RWPE2 (cell line): Measurements from ENCODE around the gene LYRM7.
"Not testable (repeated sequence)": the region's sequence is repeated elsewhere in the genome, so short reads cannot be mapped to it uniquely, and the experiment has no call there.

ENCODE experiments used
- ATAC-seq: fragments of 200-7000 bp; cut with Tn5 transposase; 3 replicates; pipeline ENCODE4 v1.9.1; 2021; ENCODE audit warnings: low read depth
- DNase-seq: peaks from one replicate; pipeline ENCODE4 v3.0.0-alpha.2; 2020; ENCODE audit warnings: low spot score
- H3K27ac ChIP-seq: fragments of 450-650 bp; 2 replicates; pipeline ENCODE4 v1.5.1; 2017; ENCODE audit warnings: mild to moderate bottlenecking; ENCODE audit not compliant: poor library complexity, severe bottlenecking
- H3K27me3 ChIP-seq: fragments of 250-450 bp; sonication (Bioruptor Pico); 2 replicates; pipeline ENCODE4 v1.5.1; 2021; ENCODE audit warnings: mild to moderate bottlenecking, moderate library complexity; ENCODE audit not compliant: insufficient read depth, poor library complexity, severe bottlenecking
- H3K36me3 ChIP-seq: fragments of 250-450 bp; sonication (Bioruptor Pico); 2 replicates; pipeline ENCODE4 v1.5.1; 2020; ENCODE audit warnings: low read depth, mild to moderate bottlenecking, moderate library complexity
- H3K4me1 ChIP-seq: fragments of 250-450 bp; sonication (Bioruptor Pico); 2 replicates; pipeline ENCODE4 v1.5.1; 2021; ENCODE audit warnings: mild to moderate bottlenecking, moderate library complexity; ENCODE audit not compliant: insufficient read depth, poor library complexity, severe bottlenecking
- H3K4me3 ChIP-seq: fragments of 250-450 bp; sonication (Bioruptor Pico); 2 replicates; pipeline ENCODE4 v1.5.1; 2021; ENCODE audit warnings: mild to moderate bottlenecking, moderate library complexity; ENCODE audit not compliant: severe bottlenecking
- H3K9me3 ChIP-seq: fragments of 250-450 bp; sonication (Bioruptor Pico); 2 replicates; pipeline ENCODE4 v1.5.1; 2021; ENCODE audit warnings: mild to moderate bottlenecking, moderate library complexity; ENCODE audit not compliant: severe bottlenecking
- CTCF ChIP-seq: fragments of 450-650 bp; IDR thresholded peaks from one replicate; pipeline ENCODE4 v1.5.1; 2017; ENCODE audit warnings: mild to moderate bottlenecking, moderate library complexity; ENCODE audit not compliant: poor library complexity, severe bottlenecking

The LYRM7 gene

GRCh38 chr5:131250751-131251475 lies 80.2 kb downstream of the LYRM7 start:
- Histone ChIP-seq H3K4me1 (no peaks in the 10 kb centered on the region), H3K27ac (no peak overlapping the region), H3K4me3 (no peak overlapping the region), H3K9me3 (peaks cover 4% of the 10 kb centered on the region), H3K36me3 (no peaks in the 10 kb centered on the region), H3K27me3 (no peaks in the 10 kb centered on the region)
- TF ChIP-seq CTCF = no peak
- no peak for DNase-seq
- ATAC-seq = no peak

GRCh38 chr5:131252824-131253171 lies 82.1 kb downstream of the LYRM7 start:
- no peaks in the 10 kb centered on the region for H3K4me1 ChIP-seq
- no peak overlapping the region for H3K27ac ChIP-seq
- no peak for TF ChIP-seq CTCF
- no peaks in the 10 kb centered on the region for H3K9me3 ChIP-seq
- DNase-seq = no peak
- ATAC-seq = no peak
- H3K4me3 ChIP-seq = no peak overlapping the region
- no peaks in the 10 kb centered on the region for H3K27me3 ChIP-seq
- no peaks in the 10 kb centered on the region for H3K36me3 ChIP-seq

- ATAC-seq, DNase-seq, H3K27ac ChIP-seq, H3K4me3 ChIP-seq, H3K36me3 ChIP-seq, H3K4me1 ChIP-seq, H3K27me3 ChIP-seq, H3K9me3 ChIP-seq: not testable (repeated sequence)
Measured at GRCh38 chr5:131254025-131254424, 83.3 kb downstream of the LYRM7 start.

GRCh38 chr5:131254741-131255140 lies 84.0 kb downstream of the LYRM7 start:
- Histone ChIP-seq H3K4me3 (no peak overlapping the region), H3K9me3 (no peaks in the 10 kb centered on the region), H3K27me3 (no peaks in the 10 kb centered on the region), H3K27ac (no peak overlapping the region), H3K4me1 (peaks cover 16% of the 10 kb centered on the region), H3K36me3 (no peaks in the 10 kb centered on the region)
- DNase-seq (no peak), ATAC-seq (no peak)
- TF ChIP-seq CTCF = no peak
